ENCODE data around the gene GAGE12E. TPM values are rescaled to one million over a fixed set of nuclear protein-coding genes. Genes with fewer than 3 reads are reported as not detected.
"Not testable (repeated sequence)": the region's sequence is repeated elsewhere in the genome, so short reads cannot be mapped to it uniquely, and the experiment has no call there.

Gene GAGE12E, protein sequence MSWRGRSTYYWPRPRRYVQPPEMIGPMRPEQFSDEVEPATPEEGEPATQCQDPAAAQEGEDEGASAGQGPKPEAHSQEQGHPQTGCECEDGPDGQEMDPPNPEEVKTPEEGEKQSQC
- total RNA-seq (2022): not detected in 2 replicates
- not detected for Bru-seq, nascent RNA
- not detected for BruChase-seq, experiment 1, labeled RNA remaining after a 2-hour chase
- BruChase-seq, experiment 2, labeled RNA remaining after a 6-hour chase: not detected
- long read RNA-seq: 0 reads

DNA sequence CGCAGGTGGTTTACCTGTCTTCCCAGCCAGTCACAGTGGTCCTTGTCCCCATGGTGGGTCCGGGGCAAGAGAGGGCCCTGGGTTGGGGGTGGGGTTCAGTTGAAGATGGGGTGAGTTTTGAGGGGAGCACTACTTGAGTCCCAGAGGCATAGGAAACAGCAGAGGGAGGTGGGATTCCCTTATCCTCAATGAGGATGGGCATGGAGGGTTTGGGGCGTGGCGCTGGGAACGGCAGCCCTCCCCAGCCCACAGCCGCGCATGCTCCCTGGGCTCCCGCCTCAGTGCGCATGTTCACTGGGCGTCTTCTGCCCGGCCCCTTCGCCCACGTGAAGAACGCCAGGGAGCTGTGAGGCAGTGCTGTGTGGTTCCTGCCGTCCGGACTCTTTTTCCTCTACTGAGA lies at the start of gene GAGE12E:
Gene GAGE12E, plus strand, starts transcription at position 301 of the 400 bp plus-strand sequence. CDS start 1,155 bp downstream, outside the sequence.
- H3K36me3 Mint-ChIP-seq (ENCODE audit: insufficient read depth, unreplicated experiment); H3K27ac Mint-ChIP-seq (ENCODE audit: unreplicated experiment); H3K27me3 ChIP-seq (replicated peaks; ENCODE audit: control insufficient read depth, insufficient read depth, low read length); H3K4me1 ChIP-seq; H3K4me1 Mint-ChIP-seq (ENCODE audit: low read depth, unreplicated experiment); H3K9me3 ChIP-seq; H3K9me3 Mint-ChIP-seq (ENCODE audit: unreplicated experiment); POLR2A ChIA-PET; CTCF ChIA-PET; H3K4me3 ChIP-seq (ENCODE audit: low read depth, low read length); BruUV-seq (replicated peaks); intact Hi-C loops (cut with micrococcal nuclease; ENCODE audit: unreplicated experiment); DNase-seq; H3K4me3 Mint-ChIP-seq (ENCODE audit: unreplicated experiment); H3K27me3 Mint-ChIP-seq (ENCODE audit: insufficient read depth, unreplicated experiment); H3K36me3 ChIP-seq (ENCODE audit: control insufficient read depth, insufficient read depth, low read length): not testable (repeated sequence)

DNA sequence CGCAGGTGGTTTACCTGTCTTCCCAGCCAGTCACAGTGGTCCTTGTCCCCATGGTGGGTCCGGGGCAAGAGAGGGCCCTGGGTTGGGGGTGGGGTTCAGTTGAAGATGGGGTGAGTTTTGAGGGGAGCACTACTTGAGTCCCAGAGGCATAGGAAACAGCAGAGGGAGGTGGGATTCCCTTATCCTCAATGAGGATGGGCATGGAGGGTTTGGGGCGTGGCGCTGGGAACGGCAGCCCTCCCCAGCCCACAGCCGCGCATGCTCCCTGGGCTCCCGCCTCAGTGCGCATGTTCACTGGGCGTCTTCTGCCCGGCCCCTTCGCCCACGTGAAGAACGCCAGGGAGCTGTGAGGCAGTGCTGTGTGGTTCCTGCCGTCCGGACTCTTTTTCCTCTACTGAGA lies 19.2 kb upstream of the GAGE12E start, which contains the start of gene GAGE12C:
Gene GAGE12C, plus strand, starts transcription at position 301 of the 400 bp plus-strand sequence. CDS start 1,155 bp downstream, outside the sequence.
- BruUV-seq (replicated peaks); H3K4me1 ChIP-seq; H3K4me1 Mint-ChIP-seq (ENCODE audit: low read depth, unreplicated experiment); H3K9me3 ChIP-seq; H3K4me3 Mint-ChIP-seq (ENCODE audit: unreplicated experiment); H3K9me3 Mint-ChIP-seq (ENCODE audit: unreplicated experiment); CTCF ChIA-PET; H3K36me3 Mint-ChIP-seq (ENCODE audit: insufficient read depth, unreplicated experiment); H3K36me3 ChIP-seq (ENCODE audit: control insufficient read depth, insufficient read depth, low read length); H3K27me3 Mint-ChIP-seq (ENCODE audit: insufficient read depth, unreplicated experiment); intact Hi-C loops (cut with micrococcal nuclease; ENCODE audit: unreplicated experiment); H3K27ac Mint-ChIP-seq (ENCODE audit: unreplicated experiment); DNase-seq; H3K27me3 ChIP-seq (replicated peaks; ENCODE audit: control insufficient read depth, insufficient read depth, low read length); H3K4me3 ChIP-seq (ENCODE audit: low read depth, low read length); POLR2A ChIA-PET: not testable (repeated sequence)

- H3K9me3 Mint-ChIP-seq (ENCODE audit: unreplicated experiment); DNase-seq; BruUV-seq (replicated peaks); H3K27me3 Mint-ChIP-seq (ENCODE audit: insufficient read depth, unreplicated experiment); H3K27ac Mint-ChIP-seq (ENCODE audit: unreplicated experiment); POLR2A ChIA-PET; H3K27me3 ChIP-seq (replicated peaks; ENCODE audit: control insufficient read depth, insufficient read depth, low read length); H3K9me3 ChIP-seq; H3K4me3 Mint-ChIP-seq (ENCODE audit: unreplicated experiment); H3K4me1 ChIP-seq; H3K4me1 Mint-ChIP-seq (ENCODE audit: low read depth, unreplicated experiment); H3K36me3 Mint-ChIP-seq (ENCODE audit: insufficient read depth, unreplicated experiment); H3K36me3 ChIP-seq (ENCODE audit: control insufficient read depth, insufficient read depth, low read length); H3K4me3 ChIP-seq (ENCODE audit: low read depth, low read length); intact Hi-C loops (cut with micrococcal nuclease; ENCODE audit: unreplicated experiment); CTCF ChIA-PET: not testable (repeated sequence)
Measured at GRCh38 chrX:49541433-49541832, 9.7 kb upstream of the GAGE12E start, which contains the start of gene GAGE12D. Gene GAGE12D (plus strand): TSS chrX:49541733. CDS start chrX:49542888, 1,155 bp downstream.

- H3K36me3 Mint-ChIP-seq (ENCODE audit: insufficient read depth, unreplicated experiment); intact Hi-C loops (cut with micrococcal nuclease; ENCODE audit: unreplicated experiment); H3K4me3 ChIP-seq (ENCODE audit: low read depth, low read length); H3K27me3 ChIP-seq (replicated peaks; ENCODE audit: control insufficient read depth, insufficient read depth, low read length); POLR2A ChIA-PET; H3K4me1 Mint-ChIP-seq (ENCODE audit: low read depth, unreplicated experiment); H3K27me3 Mint-ChIP-seq (ENCODE audit: insufficient read depth, unreplicated experiment); H3K4me3 Mint-ChIP-seq (ENCODE audit: unreplicated experiment); H3K4me1 ChIP-seq; CTCF ChIA-PET; BruUV-seq (replicated peaks); H3K36me3 ChIP-seq (ENCODE audit: control insufficient read depth, insufficient read depth, low read length); H3K27ac Mint-ChIP-seq (ENCODE audit: unreplicated experiment); DNase-seq; H3K9me3 ChIP-seq; H3K9me3 Mint-ChIP-seq (ENCODE audit: unreplicated experiment): not testable (repeated sequence)
Measured at GRCh38 chrX:49560542-49560941, 9.5 kb downstream of the GAGE12E start, which contains the start of gene GAGE12F. Gene GAGE12F (plus strand): TSS chrX:49560842. CDS start chrX:49561997, 1,155 bp downstream.

- H3K9me3 ChIP-seq; H3K4me1 ChIP-seq; H3K4me1 Mint-ChIP-seq (ENCODE audit: low read depth, unreplicated experiment); H3K9me3 Mint-ChIP-seq (ENCODE audit: unreplicated experiment); H3K27me3 ChIP-seq (replicated peaks; ENCODE audit: control insufficient read depth, insufficient read depth, low read length); H3K4me3 ChIP-seq (ENCODE audit: low read depth, low read length); H3K27ac Mint-ChIP-seq (ENCODE audit: unreplicated experiment); DNase-seq; BruUV-seq (replicated peaks); intact Hi-C loops (cut with micrococcal nuclease; ENCODE audit: unreplicated experiment); H3K36me3 ChIP-seq (ENCODE audit: control insufficient read depth, insufficient read depth, low read length); CTCF ChIA-PET; H3K4me3 Mint-ChIP-seq (ENCODE audit: unreplicated experiment); POLR2A ChIA-PET; H3K36me3 Mint-ChIP-seq (ENCODE audit: insufficient read depth, unreplicated experiment); H3K27me3 Mint-ChIP-seq (ENCODE audit: insufficient read depth, unreplicated experiment): not testable (repeated sequence)
Measured at GRCh38 chrX:49568728-49569127, 17.6 kb downstream of the GAGE12E start.

- DNase-seq; intact Hi-C loops (cut with micrococcal nuclease; ENCODE audit: unreplicated experiment); H3K9me3 ChIP-seq; H3K36me3 ChIP-seq (ENCODE audit: control insufficient read depth, insufficient read depth, low read length); CTCF ChIA-PET; H3K9me3 Mint-ChIP-seq (ENCODE audit: unreplicated experiment); H3K4me3 ChIP-seq (ENCODE audit: low read depth, low read length); POLR2A ChIA-PET; H3K27ac Mint-ChIP-seq (ENCODE audit: unreplicated experiment); BruUV-seq (replicated peaks); H3K4me1 Mint-ChIP-seq (ENCODE audit: low read depth, unreplicated experiment); H3K36me3 Mint-ChIP-seq (ENCODE audit: insufficient read depth, unreplicated experiment); H3K4me1 ChIP-seq; H3K27me3 ChIP-seq (replicated peaks; ENCODE audit: control insufficient read depth, insufficient read depth, low read length); H3K27me3 Mint-ChIP-seq (ENCODE audit: insufficient read depth, unreplicated experiment); H3K4me3 Mint-ChIP-seq (ENCODE audit: unreplicated experiment): not testable (repeated sequence)
Measured at GRCh38 chrX:49569152-49569551, 18.1 kb downstream of the GAGE12E start.

DNA sequence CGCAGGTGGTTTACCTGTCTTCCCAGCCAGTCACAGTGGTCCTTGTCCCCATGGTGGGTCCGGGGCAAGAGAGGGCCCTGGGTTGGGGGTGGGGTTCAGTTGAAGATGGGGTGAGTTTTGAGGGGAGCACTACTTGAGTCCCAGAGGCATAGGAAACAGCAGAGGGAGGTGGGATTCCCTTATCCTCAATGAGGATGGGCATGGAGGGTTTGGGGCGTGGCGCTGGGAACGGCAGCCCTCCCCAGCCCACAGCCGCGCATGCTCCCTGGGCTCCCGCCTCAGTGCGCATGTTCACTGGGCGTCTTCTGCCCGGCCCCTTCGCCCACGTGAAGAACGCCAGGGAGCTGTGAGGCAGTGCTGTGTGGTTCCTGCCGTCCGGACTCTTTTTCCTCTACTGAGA lies 19.0 kb downstream of the GAGE12E start, which contains the start of gene GAGE12G:
Gene GAGE12G, plus strand, starts transcription at position 301 of the 400 bp plus-strand sequence. CDS start 1,155 bp downstream, outside the sequence.
- H3K27me3 ChIP-seq (replicated peaks; ENCODE audit: control insufficient read depth, insufficient read depth, low read length); H3K27me3 Mint-ChIP-seq (ENCODE audit: insufficient read depth, unreplicated experiment); H3K9me3 ChIP-seq; CTCF ChIA-PET; H3K4me3 ChIP-seq (ENCODE audit: low read depth, low read length); H3K27ac Mint-ChIP-seq (ENCODE audit: unreplicated experiment); DNase-seq; H3K9me3 Mint-ChIP-seq (ENCODE audit: unreplicated experiment); intact Hi-C loops (cut with micrococcal nuclease; ENCODE audit: unreplicated experiment); BruUV-seq (replicated peaks); H3K4me1 Mint-ChIP-seq (ENCODE audit: low read depth, unreplicated experiment); H3K4me1 ChIP-seq; H3K4me3 Mint-ChIP-seq (ENCODE audit: unreplicated experiment); H3K36me3 Mint-ChIP-seq (ENCODE audit: insufficient read depth, unreplicated experiment); POLR2A ChIA-PET; H3K36me3 ChIP-seq (ENCODE audit: control insufficient read depth, insufficient read depth, low read length): not testable (repeated sequence)
